HG03575 (cell line): ENCODE results near the gene SCART1.

Experiments
- ATAC-seq: cut with Tn5 transposase; IDR thresholded peaks from one replicate; pipeline ENCODE4 v1.9.1; 2021; ENCODE audit not compliant: unreplicated experiment, insufficient number of reproducible peaks, low FRiP score; ENCODE audit errors: extremely low read depth

The SCART1 gene

GRCh38 chr10:133451346-133451745 is 2.4 kb upstream of the SCART1 start:
- no peak for ATAC-seq

DNA sequence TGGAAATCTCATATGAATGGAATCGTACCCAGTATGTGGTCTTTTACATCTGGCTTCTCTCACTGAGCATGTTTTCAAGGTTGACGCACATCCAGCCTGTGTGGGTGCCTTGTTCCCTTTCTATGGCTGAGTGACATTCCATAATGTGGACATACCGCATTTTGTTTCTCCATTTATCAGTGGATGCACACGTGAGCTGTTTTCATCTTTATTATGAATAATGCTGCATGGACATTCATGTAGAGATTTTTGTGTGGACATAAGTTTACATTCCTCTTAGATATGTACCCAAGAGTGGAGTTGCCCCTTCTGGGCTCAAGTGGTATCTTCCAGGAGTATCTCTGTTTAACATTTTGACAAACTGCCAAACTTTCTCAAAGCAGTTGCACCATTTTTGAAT is 1.3 kb upstream of the SCART1 start:
- ATAC-seq, result no peak

GRCh38 chr10:133454204-133454893 is 604 bp downstream of the SCART1 start:
- no peak for ATAC-seq

DNA sequence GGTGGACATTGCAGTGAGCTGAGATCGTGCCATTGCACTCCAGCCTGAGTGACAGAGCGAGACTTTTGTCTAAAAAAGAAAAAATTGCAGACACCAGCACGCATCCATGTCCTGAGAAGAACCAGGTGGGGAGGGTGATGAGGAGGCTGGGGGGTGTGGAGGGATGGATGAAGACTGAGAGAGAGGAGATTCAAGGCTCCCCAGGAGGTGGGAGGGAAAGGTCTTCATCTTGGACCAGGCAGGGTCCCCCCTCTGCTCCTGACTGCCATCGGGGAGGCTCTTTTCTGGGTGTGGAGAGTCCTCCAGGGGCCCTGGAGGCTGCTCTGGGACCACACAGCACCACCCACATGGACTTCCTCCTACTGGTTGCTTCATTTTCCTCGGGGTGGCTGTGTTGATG is 1.5 kb downstream of the SCART1 start:
- no peak for ATAC-seq

- no peak for ATAC-seq
These were observed 1.9 kb downstream of the SCART1 start for GRCh38 chr10:133455611-133456031.

DNA sequence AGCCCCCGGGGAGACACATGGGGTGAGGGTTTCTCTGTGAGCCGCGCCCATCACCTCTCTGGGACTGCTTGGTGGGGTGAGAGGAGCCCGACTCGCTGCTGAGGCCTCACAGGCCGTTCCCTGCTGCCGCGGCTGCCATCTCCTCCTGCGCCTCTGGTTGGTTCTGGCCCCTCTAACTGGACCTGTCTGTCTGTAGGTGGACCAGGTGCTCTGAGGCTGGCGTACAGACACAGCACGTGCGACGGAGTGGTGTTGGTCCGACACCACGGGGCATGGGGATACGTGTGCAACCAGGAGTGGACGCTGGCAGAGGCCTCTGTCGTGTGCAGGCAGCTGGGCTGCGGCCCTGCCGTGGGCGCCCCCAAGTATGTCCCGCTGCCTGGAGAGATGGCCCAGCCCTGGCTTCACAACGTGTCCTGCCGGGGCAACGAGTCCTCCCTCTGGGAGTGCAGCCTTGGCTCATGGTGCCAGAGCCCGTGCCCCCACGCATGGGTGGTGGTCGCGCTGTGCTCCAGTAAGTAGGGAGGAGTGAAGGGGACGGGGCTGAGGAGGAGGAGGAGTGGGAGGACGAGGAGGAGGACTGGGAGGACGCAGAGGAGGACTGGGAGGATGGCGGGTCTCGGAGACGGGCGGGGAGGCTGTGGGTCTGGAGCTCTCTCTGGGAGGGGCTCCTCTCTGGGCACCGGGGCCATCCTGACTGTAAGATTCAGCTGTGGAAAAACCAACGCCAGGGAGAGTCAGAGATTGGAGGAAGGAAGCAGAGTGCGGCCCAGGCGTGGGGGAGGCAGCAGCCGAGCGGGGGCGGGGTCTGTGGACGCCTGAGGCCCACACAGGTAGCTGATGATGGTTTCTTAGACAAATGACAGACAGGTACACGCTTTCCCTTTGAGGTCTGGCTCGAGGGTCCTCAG is 2.6 kb downstream of the SCART1 start:
- no peak for ATAC-seq

DNA sequence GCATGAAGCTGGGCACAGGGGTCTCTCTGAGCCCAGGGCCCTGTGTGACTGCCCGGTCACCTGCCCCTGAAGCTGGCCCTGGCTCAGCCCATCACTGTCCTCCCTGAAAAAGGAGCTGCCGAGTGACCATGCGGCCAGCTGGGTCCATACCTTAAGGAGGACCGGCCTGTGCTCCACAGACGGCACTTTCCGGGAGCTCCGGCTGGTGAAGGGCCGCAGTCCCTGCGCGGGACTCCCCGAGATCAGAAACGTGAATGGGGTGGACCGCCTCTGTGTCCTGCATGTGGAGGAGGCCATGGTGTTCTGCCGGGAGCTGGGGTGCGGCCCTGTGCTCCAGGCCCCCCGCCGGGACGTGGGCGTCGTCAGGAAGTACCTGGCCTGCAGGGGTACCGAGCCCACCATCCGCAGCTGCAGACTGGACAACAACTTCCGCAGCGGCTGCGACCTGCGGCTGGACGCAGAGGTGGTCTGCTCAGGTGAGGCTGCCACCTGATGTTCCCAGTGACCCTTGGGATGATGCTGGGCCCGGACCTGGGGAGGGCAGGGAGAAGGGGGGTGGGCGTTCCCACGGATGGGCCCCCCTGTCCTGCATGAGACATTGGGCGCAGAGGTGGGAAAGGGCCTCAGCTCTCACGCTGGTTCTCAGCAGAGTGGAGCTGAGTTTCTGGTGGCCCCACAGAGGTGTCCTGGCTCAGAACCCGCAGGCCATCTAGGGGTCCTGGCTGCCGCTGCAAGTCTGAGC is 3.5 kb downstream of the SCART1 start:
- no peak for ATAC-seq

DNA sequence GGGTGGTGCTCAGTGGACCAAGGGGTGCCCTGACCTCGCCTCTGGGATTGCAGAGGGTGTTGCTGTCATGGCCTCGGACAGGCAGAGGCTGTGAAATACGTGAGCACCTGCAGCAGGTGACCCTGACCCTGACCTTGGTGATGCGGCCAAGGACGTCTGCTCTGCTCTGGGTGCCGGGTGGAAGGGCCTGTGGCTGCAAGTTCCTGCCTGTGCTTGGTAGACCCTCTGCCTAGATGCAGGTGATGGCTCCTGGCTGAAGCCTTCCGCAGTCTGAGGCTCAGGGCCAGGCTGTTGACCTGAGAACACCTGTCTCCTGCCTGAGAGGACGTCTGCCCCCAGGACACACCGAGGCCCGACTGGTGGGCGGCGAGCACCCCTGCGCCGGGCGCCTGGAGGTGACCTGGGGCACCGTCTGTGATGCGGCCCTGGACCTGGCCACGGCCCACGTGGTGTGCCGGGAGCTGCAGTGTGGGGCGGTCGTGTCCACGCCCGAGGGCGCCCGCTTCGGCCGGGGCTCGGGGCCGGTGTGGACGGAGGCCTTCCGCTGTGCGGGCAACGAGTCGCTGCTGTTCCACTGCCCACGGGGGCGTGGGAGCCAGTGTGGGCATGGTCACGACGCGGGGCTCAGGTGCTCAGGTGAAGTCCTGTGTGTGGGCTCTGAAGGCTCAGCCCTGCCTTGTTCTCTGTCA is 4.4 kb downstream of the SCART1 start:
- ATAC-seq, result no peak

DNA sequence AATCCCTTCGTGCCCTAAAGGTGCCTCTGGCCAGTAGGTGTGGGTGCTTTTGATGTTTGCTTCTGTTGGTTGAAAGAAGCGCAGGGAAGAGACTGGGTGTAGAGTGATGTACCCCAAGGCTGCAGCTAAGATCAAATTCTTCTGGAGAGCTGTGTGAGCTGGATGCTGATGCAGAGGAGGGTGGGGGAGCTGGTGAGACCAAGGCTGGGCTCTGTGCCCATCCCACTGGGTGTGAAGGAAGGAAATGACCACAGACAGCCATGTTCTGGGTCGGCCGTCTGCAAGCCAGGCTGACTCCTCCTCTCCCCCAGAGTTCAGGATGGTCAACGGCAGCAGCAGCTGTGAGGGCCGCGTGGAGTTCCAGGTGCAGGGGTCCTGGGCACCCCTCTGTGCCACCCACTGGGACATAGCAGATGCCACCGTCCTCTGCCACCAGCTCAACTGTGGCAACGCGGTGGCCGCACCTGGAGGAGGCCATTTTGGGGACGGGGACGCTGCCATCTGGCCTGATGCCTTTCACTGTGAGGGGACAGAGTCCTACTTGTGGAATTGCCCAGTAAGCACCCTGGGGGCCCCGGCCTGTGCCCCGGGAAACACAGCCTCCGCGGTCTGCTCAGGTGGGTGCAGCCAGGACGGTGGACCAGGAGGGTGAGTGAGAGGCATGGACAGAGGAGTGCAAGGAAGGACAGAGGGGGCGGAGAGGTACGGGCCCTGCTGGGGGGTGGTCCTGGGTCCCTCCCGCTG is 5.1 kb downstream of the SCART1 start:
- ATAC-seq, result no peak

GRCh38 chr10:133459454-133460207 is 5.9 kb downstream of the SCART1 start:
- no peak for ATAC-seq

DNA sequence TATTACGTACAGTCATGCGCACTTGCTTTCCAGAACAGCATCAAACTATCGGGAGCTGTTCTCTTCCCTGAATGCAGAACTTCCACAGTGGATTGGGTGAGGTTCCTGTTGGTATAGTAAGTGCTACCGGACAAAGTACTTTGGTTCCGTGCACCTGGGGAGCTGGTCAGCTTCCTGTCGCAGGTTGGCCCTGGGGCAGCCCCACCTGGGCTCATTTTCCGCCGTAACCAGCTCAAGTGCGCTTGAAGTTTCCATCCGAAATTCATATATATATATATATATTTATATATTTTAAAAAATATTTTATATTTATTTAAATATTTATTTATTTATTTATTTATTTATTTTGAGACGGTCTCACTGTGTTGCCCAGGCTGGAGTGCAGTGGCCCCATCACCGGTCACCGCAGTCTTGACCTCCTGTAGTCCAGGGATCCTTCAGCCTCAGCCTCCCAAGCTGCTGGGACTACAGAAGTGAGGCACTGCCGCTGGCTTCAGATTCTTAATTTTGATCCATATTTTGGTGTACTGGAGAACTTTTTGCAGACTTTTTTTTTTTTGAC is 6.5 kb downstream of the SCART1 start:
- no peak for ATAC-seq

DNA sequence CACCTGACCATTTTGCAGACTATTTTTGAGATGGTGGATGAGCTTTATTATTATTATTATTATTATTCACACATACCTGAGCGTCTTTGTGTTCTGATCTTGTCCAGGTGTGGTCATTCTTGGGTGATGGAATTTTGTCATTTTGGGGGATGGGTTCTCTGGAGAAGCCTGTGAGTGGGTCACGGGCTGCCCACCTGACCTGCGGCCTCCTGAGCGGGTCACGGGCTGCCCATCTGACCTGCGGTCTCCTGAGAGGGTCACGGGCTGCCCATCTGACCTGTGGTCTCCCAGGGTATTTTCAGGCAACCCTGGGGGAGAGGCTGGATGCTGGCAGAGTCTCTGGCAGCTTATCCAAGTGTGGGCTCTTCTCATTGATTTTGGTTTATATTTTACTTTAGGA is 7.3 kb downstream of the SCART1 start:
- no peak for ATAC-seq

DNA sequence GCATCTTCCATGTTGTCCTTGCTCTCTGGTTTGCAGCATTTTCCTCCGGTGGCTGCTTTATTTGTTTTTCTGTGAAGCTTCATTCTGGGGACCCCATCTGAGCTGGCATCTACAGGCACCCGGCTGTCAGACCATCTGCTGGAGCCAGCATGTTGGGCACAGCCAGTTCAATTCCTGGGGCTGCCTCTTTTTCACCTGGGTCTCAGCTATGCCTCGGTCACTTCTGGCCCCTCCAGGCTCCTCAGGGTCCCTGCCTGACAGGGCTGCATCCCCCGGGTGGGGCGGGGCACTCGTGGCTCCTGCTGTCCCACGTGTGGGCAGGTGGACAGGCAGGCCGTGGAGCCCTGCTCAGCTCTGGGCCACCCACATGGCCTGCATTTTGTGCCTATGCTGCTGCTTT is 8.1 kb downstream of the SCART1 start:
- no peak for ATAC-seq

DNA sequence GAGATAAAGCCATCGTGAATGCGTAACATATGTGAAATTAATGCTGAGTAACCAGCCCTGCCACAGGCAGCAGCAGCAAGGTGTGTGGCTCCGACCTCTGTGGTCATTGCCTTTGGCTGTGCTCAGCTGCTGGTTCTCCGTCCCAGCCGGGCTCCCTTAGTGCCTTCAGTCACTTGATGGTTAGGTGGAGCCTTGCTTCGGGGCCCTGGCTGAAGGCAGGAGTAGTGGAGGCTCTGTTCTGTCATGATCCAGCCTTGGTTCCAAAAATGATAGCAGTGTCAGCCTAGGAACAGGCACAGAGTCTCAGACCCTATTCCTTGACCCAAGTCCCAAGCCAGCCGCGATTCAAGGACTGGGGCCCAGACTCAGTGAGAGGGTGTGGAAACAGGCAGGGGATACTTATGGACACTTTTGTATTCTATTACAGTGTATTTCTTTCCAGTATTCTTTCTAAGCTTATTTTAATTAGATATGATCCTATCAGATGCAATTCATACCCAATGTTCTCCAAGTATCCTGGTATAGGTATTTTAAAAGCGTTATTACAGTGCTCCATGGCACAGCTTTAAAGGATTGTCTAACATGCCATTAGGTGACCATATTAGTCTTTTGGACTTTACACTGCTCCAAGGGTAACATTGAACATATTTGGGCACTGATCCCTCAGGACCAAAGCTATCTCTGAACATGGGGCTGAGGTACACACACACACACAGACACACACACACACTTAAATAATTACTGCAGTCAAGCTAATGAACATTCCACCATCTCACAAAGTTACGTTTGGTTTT is 9.0 kb downstream of the SCART1 start:
- no peak for ATAC-seq

GRCh38 chr10:133464582-133465031 is 10.9 kb downstream of the SCART1 start:
- no peak for ATAC-seq

- ATAC-seq, result no peak
These were observed 11.6 kb downstream of the SCART1 start for GRCh38 chr10:133465191-133465949.
